Measurements from ENCODE around the gene TAF1B.

The TAF1B gene

DNA sequence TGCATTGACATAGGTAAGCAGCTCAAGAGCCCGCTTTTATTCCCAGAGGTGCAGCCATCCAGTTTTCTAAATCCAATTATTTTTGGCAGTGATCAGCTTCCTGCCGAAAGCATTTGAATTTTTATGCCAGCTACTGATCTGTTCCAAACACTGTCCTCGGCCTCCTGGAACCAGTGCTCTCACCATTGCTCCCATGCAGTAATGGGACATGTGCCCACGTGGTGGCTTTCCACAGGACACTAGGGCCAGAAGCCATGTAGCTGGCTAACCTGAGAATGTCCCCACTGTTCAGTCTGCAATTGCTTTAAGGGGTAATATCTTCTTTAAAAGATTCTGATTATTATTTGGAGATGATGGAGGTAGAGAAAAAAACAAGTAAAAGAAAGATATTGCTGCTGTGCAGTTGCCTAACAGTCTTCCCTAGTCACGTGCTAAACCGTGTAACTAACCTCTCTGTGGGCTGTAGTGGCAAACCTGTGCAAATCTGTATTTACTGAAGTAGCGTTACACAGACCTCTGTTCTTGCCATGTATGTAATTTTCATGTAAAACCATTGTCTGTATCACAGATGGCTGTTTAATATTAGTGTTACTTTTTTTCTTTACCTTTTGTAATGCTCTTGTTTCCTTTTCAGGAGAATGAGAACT lies 121.2 kb downstream of the TAF1B start:
- TF ChIP-seq, protein P1, sequence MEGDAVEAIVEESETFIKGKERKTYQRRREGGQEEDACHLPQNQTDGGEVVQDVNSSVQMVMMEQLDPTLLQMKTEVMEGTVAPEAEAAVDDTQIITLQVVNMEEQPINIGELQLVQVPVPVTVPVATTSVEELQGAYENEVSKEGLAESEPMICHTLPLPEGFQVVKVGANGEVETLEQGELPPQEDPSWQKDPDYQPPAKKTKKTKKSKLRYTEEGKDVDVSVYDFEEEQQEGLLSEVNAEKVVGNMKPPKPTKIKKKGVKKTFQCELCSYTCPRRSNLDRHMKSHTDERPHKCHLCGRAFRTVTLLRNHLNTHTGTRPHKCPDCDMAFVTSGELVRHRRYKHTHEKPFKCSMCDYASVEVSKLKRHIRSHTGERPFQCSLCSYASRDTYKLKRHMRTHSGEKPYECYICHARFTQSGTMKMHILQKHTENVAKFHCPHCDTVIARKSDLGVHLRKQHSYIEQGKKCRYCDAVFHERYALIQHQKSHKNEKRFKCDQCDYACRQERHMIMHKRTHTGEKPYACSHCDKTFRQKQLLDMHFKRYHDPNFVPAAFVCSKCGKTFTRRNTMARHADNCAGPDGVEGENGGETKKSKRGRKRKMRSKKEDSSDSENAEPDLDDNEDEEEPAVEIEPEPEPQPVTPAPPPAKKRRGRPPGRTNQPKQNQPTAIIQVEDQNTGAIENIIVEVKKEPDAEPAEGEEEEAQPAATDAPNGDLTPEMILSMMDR (IDR thresholded peaks at IDR 0.05; ENCODE audit: low read depth, low read length) = no peak
- no peak overlapping the region for H3K4me3 ChIP-seq (ENCODE audit: low read depth, low read length)

DNA sequence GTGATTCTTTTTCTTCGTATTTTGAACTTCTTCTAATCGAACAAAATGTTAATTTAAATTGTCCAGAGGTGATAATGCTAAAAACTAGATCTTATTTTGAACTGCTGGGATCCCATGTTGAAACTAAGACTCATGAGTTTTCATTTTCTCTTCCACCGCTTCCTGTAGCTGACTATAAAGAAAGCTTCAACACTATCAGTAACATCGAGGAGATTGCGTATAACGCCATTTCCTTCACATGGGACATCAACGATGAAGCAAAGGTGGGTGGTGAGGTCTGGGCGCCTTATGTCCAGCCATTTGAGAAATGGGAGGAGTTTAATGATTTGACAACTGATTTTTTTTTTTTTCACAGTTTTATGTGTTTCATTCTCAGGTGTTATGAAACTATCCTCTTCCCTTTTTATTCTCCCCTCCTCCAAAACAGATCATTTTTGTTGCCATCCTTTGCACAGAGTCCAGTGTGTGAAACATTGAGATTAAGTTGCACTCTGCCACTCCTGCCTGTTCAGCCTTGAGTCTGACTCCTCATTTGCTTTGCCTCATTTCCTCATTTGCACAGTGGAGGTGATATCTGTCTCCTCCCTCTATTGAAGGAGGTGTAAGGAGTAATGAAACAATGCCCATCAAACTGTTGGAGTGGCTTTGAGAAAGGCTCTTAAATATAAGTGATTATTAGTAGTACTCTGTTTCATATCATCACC lies 122.0 kb downstream of the TAF1B start:
- H3K4me3 ChIP-seq (ENCODE audit: low read depth, low read length) = no peak overlapping the region
- TF ChIP-seq, protein P1 (IDR thresholded peaks at IDR 0.05; ENCODE audit: low read depth, low read length) = no peak

DNA sequence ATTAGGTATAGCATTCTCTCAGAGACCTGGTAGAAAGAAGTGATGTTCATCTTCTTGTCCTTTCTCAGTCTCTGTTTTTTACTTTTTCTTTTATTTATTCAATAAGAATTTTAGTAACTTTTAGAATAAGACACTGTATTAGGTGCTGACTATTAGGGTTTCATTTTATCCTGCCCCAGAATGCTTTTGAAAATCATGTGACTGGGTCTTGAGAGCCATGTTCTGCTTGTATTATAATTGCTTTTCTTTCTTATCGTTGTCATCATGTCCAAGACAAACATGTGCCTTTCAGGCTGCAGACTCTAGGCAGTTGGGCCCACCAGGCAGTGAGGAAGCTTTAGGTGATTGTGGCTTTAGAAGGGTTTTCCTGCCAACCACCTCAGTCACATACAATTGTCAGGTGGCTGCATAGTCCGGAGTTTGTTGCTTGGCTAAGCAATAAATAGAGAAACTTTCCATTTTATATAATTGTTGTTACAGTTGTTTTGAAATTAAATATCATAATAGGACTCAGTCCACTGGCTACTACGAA lies 123.3 kb downstream of the TAF1B start:
- TF ChIP-seq, protein P1 (IDR thresholded peaks at IDR 0.05; ENCODE audit: low read depth, low read length) = no peak
- H3K4me3 ChIP-seq (ENCODE audit: low read depth, low read length) = no peak overlapping the region

DNA sequence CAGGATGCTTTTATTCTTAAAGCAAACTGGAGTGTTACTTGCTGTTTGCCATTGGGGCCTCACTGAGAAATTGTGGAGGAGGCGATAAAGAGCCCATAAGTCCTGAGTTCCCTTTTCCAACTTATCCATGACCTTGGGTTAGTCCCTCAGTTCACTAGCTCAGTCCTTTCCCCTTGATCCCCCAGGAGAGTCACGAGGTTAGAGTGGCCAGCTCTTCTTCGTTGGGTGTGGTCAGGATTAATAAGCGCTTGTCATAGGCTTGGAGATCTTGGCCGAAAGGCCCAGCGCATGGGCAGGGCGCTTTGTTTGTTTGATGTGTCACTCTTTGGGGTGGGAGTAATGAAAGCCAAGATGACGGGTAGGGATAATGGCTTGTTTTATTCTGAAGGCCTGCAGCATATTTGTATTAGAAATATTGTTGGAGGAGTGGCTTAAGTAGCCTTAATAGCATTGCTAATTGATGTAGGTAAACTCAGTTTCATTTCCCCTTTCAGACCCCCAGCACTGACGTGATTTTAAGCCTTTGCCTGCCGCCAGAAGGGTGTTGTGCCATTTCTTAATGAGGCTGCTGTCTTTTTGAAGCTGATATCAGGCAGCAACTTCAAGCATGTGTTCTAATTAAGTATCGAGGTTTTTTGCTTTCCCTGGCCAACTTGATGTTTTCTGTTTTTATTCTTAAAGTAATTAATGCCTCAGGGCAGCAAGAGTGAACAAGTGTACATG lies 123.9 kb downstream of the TAF1B start:
- no peak overlapping the region for H3K4me3 ChIP-seq (ENCODE audit: low read depth, low read length)
- TF ChIP-seq, protein P1 (IDR thresholded peaks at IDR 0.05; ENCODE audit: low read depth, low read length) = no peak

DNA sequence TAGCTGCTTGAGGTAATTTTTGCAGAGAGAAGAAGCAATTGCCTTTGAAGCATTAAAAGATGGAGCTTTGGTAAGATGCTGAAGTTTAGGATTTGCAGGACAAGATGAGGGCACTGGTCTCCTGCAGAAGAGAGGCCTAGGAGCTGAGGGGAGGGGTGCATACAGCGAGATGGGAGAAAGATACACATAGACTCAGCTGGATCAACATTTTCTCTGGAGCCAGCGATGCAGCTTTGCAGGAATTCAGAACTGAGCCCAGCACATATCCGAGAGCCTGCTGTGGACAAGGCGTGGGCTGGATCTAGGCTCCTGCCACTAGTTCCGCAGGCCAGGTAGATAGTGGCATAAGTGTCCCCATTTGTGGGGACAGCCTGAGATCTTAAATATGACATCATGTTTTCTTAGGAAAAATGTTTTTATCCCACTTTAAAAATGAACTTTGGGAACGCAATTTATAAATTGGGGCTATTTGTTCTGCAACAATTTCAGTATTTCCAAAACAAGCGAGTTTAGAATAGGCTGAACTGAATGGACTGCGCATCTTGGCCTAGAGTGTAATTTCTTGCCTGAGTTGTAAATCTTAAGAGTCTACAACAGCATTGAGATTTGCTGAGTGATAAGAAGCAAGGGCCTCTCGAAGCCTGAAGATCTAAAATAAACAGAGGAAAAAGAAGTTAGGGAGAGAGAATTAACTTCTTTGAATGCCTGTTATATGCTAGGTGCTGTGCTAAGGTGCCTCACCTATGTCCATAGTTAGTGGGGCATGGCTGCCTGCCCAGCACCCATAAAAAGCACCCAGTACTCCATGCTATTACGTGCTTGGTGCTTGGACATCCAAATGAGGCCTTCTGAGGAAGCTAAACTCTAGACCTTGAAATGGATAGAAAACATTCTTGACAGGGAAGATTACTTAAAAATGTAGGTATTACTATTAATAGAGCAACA lies 125.6 kb downstream of the TAF1B start:
- TF ChIP-seq, protein P1 (IDR thresholded peaks at IDR 0.05; ENCODE audit: low read depth, low read length) = no peak
- H3K4me3 ChIP-seq (ENCODE audit: low read depth, low read length) = no peak overlapping the region

DNA sequence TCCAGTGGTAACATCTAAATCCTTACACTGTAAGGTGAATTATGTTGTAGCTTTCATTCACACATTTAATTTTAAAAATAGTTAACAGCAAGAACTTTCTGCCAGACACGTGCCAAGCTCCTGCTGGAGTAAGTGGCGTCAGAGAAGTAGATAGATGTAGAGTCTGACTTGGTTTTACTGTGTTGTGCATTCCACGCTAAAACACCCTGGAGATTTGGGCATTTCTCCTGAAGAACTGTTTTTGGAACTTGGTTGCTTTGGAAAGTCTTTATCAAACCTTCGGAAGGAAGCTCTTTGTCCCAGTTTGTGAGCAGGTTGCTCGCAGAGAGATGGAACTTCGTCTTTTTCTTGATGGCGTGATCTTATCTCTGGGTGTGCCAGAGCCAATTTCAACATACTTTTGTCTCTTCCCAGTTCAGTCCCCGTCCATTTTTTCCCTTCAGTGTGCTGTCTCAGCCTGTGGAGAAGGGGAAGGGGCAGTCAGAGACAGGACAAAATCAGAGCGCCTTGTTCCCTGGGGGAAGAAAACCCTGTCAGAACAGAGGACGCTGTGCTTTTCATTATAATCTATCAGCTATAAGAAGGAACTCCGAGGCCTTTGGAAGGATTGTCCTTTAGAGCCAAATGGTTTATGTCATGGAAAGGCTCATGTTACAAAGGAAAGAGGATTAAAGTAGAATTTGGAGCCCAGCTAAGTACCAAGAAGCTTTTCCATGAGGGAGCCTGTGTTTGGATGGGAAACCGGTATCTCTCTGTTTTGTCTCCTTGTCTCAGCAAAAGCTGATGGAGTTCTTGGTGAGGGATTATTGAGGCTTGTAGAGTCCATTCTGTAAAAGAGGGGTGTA lies 127.1 kb downstream of the TAF1B start:
- TF ChIP-seq, protein P1 (IDR thresholded peaks at IDR 0.05; ENCODE audit: low read depth, low read length) = no peak
- no peak overlapping the region for H3K4me3 ChIP-seq (ENCODE audit: low read depth, low read length)
